Fibroblast of lung (primary cell): ENCODE measurements around the gene GRID1.

ENCODE experiments used
- CTCF ChIP-seq, 2 donors: IDR thresholded peaks in 1 of 2; conservative IDR thresholded peaks in 1 of 2; 1 replicate in 1 of 2; 2 replicates in 1 of 2; pipeline ENCODE4 v1.5.1; 2011 to 2012; ENCODE audit warnings: low read length in 2 of 2, control low read depth in 1 of 2, inconsistent platforms in 1 of 2, low read depth in 1 of 2, mild to moderate bottlenecking in 1 of 2
- EZH2 ChIP-seq: IDR thresholded peaks from 2 replicates; pipeline ENCODE4 v1.5.1; 2012; ENCODE audit warnings: low read length, control low read depth, mild to moderate bottlenecking; ENCODE audit errors: missing control alignments

- no peak for TF ChIP-seq CTCF (conservative IDR thresholded peaks at IDR 0.05 in 1 of 2, IDR thresholded peaks at IDR 0.05 in 1 of 2; ENCODE audit: low read depth in 1 of 2, low read length in 2 of 2)
- TF ChIP-seq EZH2 = no peak
These were observed 449.0 kb downstream of the GRID1 start for GRCh38 chr10:85917601-85918000.
